Neural crest cell (in vitro differentiated cells): ENCODE measurements around the gene RAP1A. TPM values are rescaled to one million over a fixed set of nuclear protein-coding genes. Genes with fewer than 3 reads are reported as not detected.

ENCODE experiments used
- DNase-seq: peaks from one replicate; pipeline ENCODE4 v3.0.0; 2021; ENCODE audit warnings: low read depth, mixed read lengths, low spot score
- H3K27ac Mint-ChIP-seq: one replicate; pipeline ENCODE4 v1.8.0; 2021; ENCODE audit warnings: mild to moderate bottlenecking, mixed read lengths; ENCODE audit not compliant: unreplicated experiment
- H3K27me3 Mint-ChIP-seq: 2 replicates; pipeline ENCODE4 v1.8.0; 2021; ENCODE audit warnings: low read depth, mild to moderate bottlenecking, mixed read lengths
- H3K36me3 Mint-ChIP-seq: 2 replicates; pipeline ENCODE4 v1.8.0; 2021; ENCODE audit warnings: low read depth, mild to moderate bottlenecking, mixed read lengths
- H3K4me1 Mint-ChIP-seq: 2 replicates; pipeline ENCODE4 v1.8.0; 2021; ENCODE audit warnings: mixed read lengths
- H3K4me3 Mint-ChIP-seq: one replicate; pipeline ENCODE4 v1.8.0; 2021; ENCODE audit warnings: mild to moderate bottlenecking, mixed read lengths
- H3K9me3 Mint-ChIP-seq: 2 replicates; pipeline ENCODE4 v1.8.0; 2021; ENCODE audit warnings: mixed read lengths
- total RNA-seq: library from RNA; stranded (reverse); gene quantifications from 2 replicates; pipeline ENCODE4 v1.2.1, GENCODE V29; 2021
- TF ChIP-seq, protein P1 (sequence below): fragments of 200-600 bp; sonication (generic); conservative IDR thresholded peaks from 2 replicates; pipeline ENCODE4 v1.5.0; 2021; ENCODE audit warnings: antibody characterized with exemption, mild to moderate bottlenecking

The RAP1A gene
- total RNA-seq, 1 donor from 2014 or later, result 32.5 TPM

DNA sequence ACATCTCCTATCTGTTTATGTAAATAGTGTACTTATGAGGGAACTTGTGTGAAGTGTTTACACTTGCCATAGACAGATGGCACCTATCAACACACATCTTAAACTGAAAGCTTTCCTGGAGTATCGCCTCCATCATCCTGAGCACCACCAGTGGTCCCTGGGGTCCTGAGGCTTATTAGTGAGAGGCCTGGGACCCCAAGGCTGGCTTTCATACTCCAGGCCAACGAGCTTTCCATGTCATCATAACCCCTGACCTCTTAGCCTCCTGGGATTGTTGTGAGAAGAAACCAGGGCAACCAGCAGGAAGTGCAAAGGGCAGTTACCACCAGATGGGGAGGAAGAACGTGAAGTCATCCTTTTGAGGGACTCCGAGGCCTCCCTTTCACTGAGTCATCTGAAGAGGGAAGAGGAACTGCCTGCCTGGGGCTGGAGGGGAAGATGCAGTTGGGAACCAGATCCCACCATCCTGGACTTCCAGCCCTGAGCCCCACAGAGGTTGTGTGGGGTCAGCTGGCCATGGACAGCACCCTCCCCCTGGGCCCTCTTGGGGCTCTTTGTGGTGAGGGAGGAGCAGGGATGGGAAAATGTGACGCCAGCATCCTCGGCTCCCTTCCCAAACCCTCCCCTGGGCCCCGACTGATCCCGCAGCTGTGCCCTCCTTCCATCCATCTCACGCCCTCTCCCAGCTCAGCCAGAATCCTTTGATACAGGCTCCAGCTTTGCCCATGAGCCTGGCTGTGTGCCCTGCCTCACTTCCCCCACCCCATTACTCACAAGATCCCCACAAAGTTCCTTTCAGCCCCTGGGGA lies 113.8 kb downstream of the RAP1A start:
- no peak for DNase-seq
- H3K9me3 Mint-ChIP-seq, result no peaks in the 10 kb centered on the region

DNA sequence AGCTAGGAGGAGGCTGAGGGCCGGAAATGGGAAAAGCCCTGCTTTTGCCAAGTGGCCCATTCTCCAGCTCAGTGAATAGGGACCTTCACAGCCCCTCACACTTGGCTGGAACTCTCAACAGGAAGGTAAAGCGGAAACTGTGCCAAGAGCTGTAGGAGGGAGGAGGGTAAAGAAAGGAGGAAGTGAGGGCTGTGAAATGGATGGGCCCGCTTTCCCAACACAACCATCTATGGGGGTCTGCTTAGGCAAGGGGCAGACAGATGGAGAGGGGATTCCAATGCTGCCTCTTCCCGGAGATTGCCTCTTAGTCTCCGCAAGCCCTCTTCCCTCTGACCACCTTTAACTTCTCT lies 114.4 kb downstream of the RAP1A start:
- H3K36me3 Mint-ChIP-seq, result no peaks in the 10 kb centered on the region
- no peak for DNase-seq
- H3K9me3 Mint-ChIP-seq, result no peaks in the 10 kb centered on the region

More for the DNA sequence above, 113.8 kb downstream of the RAP1A start:
- H3K27ac Mint-ChIP-seq, result peak overlapping the region; percentile 85
- H3K36me3 Mint-ChIP-seq, result no peaks in the 10 kb centered on the region
- peaks cover 2% of the 10 kb centered on the region for H3K27me3 Mint-ChIP-seq
- TF ChIP-seq, protein P1, sequence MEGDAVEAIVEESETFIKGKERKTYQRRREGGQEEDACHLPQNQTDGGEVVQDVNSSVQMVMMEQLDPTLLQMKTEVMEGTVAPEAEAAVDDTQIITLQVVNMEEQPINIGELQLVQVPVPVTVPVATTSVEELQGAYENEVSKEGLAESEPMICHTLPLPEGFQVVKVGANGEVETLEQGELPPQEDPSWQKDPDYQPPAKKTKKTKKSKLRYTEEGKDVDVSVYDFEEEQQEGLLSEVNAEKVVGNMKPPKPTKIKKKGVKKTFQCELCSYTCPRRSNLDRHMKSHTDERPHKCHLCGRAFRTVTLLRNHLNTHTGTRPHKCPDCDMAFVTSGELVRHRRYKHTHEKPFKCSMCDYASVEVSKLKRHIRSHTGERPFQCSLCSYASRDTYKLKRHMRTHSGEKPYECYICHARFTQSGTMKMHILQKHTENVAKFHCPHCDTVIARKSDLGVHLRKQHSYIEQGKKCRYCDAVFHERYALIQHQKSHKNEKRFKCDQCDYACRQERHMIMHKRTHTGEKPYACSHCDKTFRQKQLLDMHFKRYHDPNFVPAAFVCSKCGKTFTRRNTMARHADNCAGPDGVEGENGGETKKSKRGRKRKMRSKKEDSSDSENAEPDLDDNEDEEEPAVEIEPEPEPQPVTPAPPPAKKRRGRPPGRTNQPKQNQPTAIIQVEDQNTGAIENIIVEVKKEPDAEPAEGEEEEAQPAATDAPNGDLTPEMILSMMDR, result no peak
- peaks cover 27% of the 10 kb centered on the region for H3K4me1 Mint-ChIP-seq
- H3K4me3 Mint-ChIP-seq, result peak overlapping the region; percentile 12

DNA sequence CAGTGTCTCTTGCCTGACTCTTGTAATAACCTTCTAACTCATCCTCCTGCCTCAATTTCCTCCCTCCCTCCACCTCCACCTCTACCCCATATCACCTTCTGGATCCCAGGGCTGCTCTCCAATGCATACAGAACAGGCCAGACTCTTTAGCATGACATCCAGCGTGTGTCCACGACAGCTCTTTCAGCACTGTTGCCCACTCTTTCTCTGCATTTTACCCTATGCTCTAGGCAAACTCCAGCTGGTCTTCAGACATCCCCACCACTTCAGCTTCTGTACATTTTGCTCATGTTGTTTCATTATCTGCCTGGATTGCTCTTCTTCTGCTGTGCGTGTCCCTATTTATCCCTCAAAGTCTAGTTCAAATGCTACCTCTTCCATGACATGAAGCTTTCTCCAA lies 114.8 kb downstream of the RAP1A start:
- DNase-seq, result no peak
- H3K9me3 Mint-ChIP-seq, result no peaks in the 10 kb centered on the region
- H3K27me3 Mint-ChIP-seq, result peaks cover 6% of the 10 kb centered on the region
- H3K4me1 Mint-ChIP-seq, result peaks cover 29% of the 10 kb centered on the region
- no peak overlapping the region for H3K27ac Mint-ChIP-seq
- TF ChIP-seq, protein P1, result no peak
- H3K4me3 Mint-ChIP-seq, result no peak overlapping the region
- H3K36me3 Mint-ChIP-seq, result no peaks in the 10 kb centered on the region

More for the DNA sequence above, 114.4 kb downstream of the RAP1A start:
- H3K4me3 Mint-ChIP-seq, result no peak overlapping the region
- TF ChIP-seq, protein P1, result no peak
- H3K27ac Mint-ChIP-seq, result peak overlapping the region; percentile 85
- peaks cover 6% of the 10 kb centered on the region for H3K27me3 Mint-ChIP-seq
- H3K4me1 Mint-ChIP-seq, result peaks cover 31% of the 10 kb centered on the region

DNA sequence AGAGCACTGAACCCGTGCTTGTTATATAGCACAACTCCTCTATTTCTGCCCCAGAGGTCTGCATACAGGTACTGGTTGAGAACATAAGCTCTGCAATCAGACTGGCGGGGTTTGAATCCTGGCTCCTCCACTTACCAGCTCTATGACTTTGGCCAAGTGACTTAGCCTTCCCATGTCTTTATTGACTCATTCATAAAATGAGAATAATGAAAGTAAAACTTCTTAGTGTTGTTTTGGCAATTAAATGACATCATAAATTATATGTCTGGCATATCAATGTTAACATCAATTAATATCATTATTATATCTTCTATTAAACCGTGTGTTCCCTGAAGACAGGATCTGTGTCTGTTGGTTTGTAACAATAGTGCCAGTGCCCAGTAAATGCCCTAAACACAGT lies 115.3 kb downstream of the RAP1A start:
- no peaks in the 10 kb centered on the region for H3K36me3 Mint-ChIP-seq
- TF ChIP-seq, protein P1, result no peak
- no peak overlapping the region for H3K4me3 Mint-ChIP-seq

DNA sequence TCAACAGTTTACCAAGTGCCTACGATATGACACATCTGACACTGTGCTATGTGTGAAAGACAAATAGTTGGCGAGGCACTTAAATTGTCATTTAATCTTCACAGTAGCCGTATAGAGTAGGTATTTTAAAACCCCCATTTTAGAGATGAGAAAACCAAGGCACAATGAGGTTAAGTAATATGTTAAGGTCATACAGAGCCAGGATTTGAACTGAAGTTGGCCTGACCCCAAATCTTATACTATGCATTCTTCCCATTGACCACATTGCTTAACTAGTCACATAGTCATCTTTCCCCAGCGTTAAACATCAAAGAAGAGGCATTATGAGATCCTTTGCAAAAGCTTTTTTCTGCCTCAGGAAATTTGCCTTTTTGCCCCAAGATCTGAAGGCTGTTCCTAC lies 115.7 kb downstream of the RAP1A start:
- Mint-ChIP-seq H3K4me3 (no peak overlapping the region), H3K9me3 (no peaks in the 10 kb centered on the region), H3K36me3 (no peaks in the 10 kb centered on the region), H3K4me1 (peaks cover 26% of the 10 kb centered on the region), H3K27ac (no peak overlapping the region), H3K27me3 (peaks cover 11% of the 10 kb centered on the region)
- TF ChIP-seq, protein P1, result no peak
- DNase-seq, result no peak

More for the DNA sequence above, 115.3 kb downstream of the RAP1A start:
- H3K4me1 Mint-ChIP-seq, result peaks cover 28% of the 10 kb centered on the region
- H3K27me3 Mint-ChIP-seq, result peaks cover 8% of the 10 kb centered on the region
- no peaks in the 10 kb centered on the region for H3K9me3 Mint-ChIP-seq
- no peak overlapping the region for H3K27ac Mint-ChIP-seq
- DNase-seq, result no peak
